ENCODE results near the gene RPTOR.

- TF ChIP-seq CTCF (conservative IDR thresholded peaks at IDR 0.05; ENCODE audit: low read depth, low read length) (no peak), EZH2 (IDR thresholded peaks at IDR 0.05; ENCODE audit: low read length, unreplicated experiment) (no peak)
Measured at GRCh38 chr17:80927791-80928216, 383.2 kb downstream of the RPTOR start.
